Stimulated activated naive CD8-positive, alpha-beta T cell treated with anti-CD3 and anti-CD28 coated beads, Interleukin-15, amount 100 ng/mL, for 72 hours (primary cell): ENCODE measurements around the gene SGSH.
A peak's percentile ranks its signal among the peaks of the same experiment; 100 is the strongest.

Experiments
- ATAC-seq: fragments of 150-1000 bp; cut with Tn5 transposase; 2 replicates; pipeline ENCODE4 v1.10.0; 2021; ENCODE audit warnings: mild to moderate bottlenecking, moderate library complexity
- DNase-seq, 2 donors: peaks; one replicate each; pipeline ENCODE4 v3.0.0; 2021 to 2022
- H3K27ac Mint-ChIP-seq, 2 donors: one replicate each; pipeline ENCODE4 v1.8.0; 2022; ENCODE audit warnings: mild to moderate bottlenecking in 2 of 2, mixed read lengths in 2 of 2, moderate library complexity in 2 of 2
- H3K27me3 Mint-ChIP-seq: one replicate; pipeline ENCODE4 v1.8.0; 2022; ENCODE audit warnings: mixed read lengths
- H3K4me1 Mint-ChIP-seq: one replicate; pipeline ENCODE4 v1.8.0; 2022; ENCODE audit warnings: mild to moderate bottlenecking, mixed read lengths
- H3K4me3 Mint-ChIP-seq, 2 donors: one replicate each; pipeline ENCODE4 v1.8.0; 2022; ENCODE audit warnings: mild to moderate bottlenecking in 2 of 2, mixed read lengths in 2 of 2, moderate library complexity in 1 of 2
- H3K9me3 Mint-ChIP-seq, 2 donors: one replicate each; pipeline ENCODE4 v1.8.0; 2022; ENCODE audit warnings: mixed read lengths in 2 of 2

SGSH gene

DNA sequence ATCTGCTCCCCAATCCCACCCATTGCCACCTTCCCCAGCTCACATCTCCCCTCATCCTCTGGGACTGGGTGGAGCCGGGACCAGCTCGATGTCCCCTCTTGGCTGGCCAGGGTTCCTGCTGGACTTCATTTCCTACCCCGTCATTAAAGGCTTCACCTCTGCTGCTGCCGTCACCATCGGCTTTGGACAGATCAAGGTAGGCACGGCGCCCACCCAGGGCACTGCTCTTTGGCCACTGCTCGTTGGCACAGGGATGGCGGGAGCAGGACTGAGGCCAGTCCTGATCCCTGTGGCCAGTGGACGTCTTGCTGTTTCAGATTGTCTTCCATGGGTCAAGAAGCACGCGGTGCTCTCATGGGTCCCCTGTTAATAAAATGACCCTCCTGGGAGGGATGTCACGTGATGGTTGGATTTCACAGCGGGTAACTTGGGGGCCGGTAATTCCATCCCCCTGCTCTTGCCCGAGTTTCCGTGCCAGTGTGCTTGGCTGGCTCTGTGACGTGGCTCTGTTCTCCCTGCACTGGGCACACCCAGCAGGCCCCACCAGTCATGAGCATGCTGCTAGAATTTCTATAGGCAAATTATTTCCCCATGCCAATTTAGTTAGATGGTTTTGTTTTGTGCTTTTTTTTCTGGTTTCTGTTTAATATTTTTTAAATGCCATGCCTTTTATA, 3.1 kb upstream of the SGSH start:
- H3K27me3 Mint-ChIP-seq, result no peaks in the 10 kb centered on the region
- ATAC-seq (no peak), DNase-seq (no peak)
- no peak overlapping the region for H3K27ac Mint-ChIP-seq
- H3K9me3 Mint-ChIP-seq, result no peaks in the 10 kb centered on the region
- no peak overlapping the region for H3K4me3 Mint-ChIP-seq
- peaks cover 36% of the 10 kb centered on the region for H3K4me1 Mint-ChIP-seq

DNA sequence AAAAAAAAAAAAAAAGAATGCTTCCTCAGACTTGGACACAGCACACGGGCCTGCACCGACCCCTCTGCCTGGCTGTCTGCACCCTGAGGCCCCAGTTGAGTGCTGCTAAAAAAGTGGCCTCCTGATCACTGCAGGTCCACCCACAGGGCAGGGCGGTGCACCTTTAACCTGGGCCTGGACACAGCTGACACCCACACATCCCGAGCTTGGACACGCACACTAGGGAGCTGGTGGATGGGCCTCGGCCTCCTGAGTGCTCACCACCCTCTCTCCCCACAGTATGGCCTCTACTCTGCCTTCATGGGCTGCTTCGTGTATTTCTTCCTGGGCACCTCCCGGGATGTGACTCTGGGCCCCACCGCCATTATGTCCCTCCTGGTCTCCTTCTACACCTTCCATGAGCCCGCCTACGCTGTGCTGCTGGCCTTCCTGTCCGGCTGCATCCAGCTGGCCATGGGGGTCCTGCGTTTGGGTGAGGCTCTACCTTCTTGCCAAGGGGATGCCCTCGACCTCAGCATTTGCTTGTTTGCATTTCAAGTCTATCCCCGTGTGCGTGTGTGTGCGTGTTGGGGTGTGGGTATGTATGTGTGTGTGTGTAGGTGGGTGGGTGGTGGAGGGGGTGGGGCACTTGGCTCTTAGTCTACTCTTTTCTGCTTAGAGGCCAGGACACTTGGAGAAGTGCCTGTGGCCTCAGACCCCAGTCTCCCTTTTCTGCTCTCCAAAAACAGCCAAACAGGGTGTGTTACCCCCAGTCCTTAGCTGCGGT, 2.4 kb upstream of the SGSH start:
- ATAC-seq (no peak), DNase-seq (no peak)
- Mint-ChIP-seq H3K4me1 (peaks cover 39% of the 10 kb centered on the region), H3K27ac (peak overlapping the region in 1 of 2 donors; percentile 79), H3K4me3 (peak overlapping the region in 1 of 2 donors; percentile 14), H3K27me3 (no peaks in the 10 kb centered on the region), H3K9me3 (no peaks in the 10 kb centered on the region)

DNA sequence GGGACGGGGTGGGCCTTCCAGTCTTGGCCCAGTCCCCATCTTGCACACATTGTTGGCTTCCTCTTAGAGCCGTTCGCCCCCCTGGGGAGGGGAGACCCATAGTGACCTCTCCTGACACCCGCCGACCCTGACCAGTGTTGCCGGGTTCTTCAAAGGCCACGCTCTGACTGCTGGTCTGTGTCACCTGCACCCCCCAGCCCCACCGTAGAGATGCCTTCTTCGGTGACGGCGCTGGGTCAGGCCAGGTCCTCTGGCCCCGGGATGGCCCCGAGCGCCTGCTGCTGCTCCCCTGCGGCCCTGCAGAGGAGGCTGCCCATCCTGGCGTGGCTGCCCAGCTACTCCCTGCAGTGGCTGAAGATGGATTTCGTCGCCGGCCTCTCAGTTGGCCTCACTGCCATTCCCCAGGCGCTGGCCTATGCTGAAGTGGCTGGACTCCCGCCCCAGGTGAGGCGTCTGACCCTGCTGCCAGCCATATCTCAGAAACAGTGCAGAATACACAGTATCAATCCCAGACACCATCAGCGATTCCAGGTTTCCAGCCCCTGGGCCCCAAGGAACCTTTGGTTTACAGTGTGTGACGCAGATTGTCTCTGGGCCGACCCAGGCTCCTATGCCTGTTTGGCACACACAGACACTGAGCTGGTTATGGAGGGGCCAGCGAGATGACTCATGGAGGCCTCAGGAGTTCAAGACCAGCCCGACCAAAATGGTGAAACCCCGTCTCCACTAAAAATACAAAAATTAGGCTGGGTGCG, 1.4 kb upstream of the SGSH start:
- ATAC-seq (no peak), DNase-seq (no peak)
- Mint-ChIP-seq H3K27ac (peak overlapping the region in 1 of 2 donors; percentile 58), H3K27me3 (no peaks in the 10 kb centered on the region), H3K9me3 (no peaks in the 10 kb centered on the region), H3K4me1 (peaks cover 43% of the 10 kb centered on the region), H3K4me3 (peak overlapping the region; percentile 67 to 69)

DNA sequence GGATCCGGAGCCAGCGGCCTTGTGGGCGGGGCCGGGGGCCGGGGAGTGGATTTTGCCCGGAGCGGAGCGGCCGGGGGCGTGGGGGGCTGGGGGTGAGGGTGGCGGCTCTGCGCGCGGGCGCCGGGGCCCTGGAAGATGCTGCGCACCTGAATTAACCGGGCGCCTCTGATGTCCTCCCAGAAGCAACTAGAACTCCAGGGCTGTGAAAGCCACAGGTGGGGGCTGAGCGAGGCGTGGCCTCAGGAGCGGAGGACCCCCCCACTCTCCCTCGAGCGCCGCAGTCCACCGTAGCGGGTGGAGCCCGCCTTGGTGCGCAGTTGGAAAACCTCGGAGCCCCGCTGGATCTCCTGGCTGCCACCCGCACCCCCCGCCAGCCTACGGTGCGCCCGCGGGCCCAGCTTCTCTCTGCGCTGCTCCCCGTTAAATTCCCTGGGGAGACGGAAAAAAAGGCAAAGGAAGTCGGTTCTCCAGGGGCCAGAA, 643 bp upstream of the SGSH start:
- ATAC-seq, result no peak
- Mint-ChIP-seq H3K4me1 (peaks cover 43% of the 10 kb centered on the region), H3K27ac (no peak overlapping the region)

DNA sequence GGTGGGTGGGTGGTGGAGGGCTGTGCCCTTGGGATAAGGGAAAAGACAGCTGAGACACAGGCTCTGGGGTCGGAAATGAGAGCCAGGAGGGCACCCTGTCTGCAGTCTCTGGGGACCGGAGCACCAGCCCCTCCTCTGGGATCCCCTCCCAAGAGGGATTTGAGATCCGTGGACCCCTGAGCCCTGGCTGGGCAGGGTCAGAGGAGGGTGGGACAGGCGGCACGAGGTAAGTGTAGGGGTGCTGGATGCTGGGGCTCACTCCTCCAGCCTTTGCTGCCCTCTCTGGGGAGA, 425 bp downstream of the SGSH start:
- DNase-seq (no peak), ATAC-seq (peak; percentile 54)
- H3K4me3 Mint-ChIP-seq, result peak overlapping the region; percentile 96
- H3K27ac Mint-ChIP-seq, result peak overlapping the region; percentile 97
- H3K27me3 Mint-ChIP-seq, result no peaks in the 10 kb centered on the region
- no peaks in the 10 kb centered on the region for H3K9me3 Mint-ChIP-seq
- H3K4me1 Mint-ChIP-seq, result peaks cover 43% of the 10 kb centered on the region

More for the DNA sequence above, 643 bp upstream of the SGSH start:
- Mint-ChIP-seq H3K9me3 (no peaks in the 10 kb centered on the region), H3K27me3 (no peaks in the 10 kb centered on the region), H3K4me3 (peak overlapping the region; percentile 67 to 69)
- peak in 1 of 2 donors; percentile 13 for DNase-seq

DNA sequence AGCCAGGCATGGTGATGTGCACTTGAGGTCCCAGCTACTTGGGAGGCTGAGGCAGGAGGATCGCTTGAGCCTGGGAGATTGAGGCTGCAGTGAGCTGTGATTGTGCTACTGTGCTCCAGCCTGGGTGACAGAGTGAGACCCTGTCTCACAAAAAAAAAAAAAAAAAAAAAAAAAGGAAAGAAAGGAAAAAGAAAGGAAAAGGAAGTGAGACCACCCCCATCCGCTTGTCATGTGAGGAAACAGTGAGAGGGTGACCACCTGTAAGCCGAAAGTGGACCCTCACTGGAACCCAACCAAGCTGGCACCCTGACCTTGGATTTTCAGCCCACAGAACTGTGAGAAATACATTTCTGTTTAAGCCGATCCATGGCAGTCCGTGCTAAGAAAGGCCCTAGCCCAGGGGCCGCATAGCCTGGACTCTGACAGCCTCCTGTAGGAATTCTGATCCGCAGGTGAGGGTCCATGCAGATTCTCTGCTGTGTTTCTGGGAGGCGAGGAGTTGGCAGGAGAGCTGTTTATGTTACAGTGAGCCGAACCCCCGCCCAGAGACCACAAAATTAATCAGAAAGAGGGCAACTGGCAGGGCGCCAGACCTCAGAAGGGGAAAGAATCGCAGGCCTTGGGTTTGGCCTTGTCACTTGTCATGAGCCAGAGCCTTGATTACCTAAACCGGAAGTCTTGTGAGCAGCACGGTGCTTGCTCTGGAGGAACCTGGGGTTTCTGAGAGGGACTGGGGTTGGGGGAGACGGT, 945 bp downstream of the SGSH start:
- Mint-ChIP-seq H3K27me3 (no peaks in the 10 kb centered on the region), H3K27ac (peak overlapping the region; percentile 97), H3K4me3 (peak overlapping the region; percentile 96), H3K9me3 (no peaks in the 10 kb centered on the region), H3K4me1 (peaks cover 41% of the 10 kb centered on the region)
- peak; percentile 93 for ATAC-seq
- DNase-seq, result peak; percentile 91 to 95

DNA sequence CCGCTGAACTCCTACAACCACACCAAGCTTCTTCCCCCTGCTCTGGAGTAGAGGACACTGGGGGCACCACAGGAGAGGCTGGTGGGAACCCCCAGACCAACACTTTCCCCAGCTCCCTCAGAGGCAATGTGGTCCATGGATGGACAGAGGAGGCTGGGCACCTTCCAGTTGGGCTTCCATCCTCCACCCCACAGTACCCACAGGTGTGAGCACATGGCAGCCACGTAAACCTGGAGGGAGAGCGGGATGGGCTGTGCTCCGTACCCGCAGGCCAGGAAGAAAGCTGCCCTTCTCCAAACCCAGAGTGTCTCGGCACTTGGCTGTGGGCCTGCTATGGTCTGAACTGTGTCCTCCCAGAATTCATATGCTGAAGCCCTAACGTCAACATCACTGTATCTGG, 1.7 kb downstream of the SGSH start:
- no peak for ATAC-seq
- H3K4me3 Mint-ChIP-seq, result peak overlapping the region; percentile 96
- no peaks in the 10 kb centered on the region for H3K9me3 Mint-ChIP-seq
- H3K27ac Mint-ChIP-seq, result no peak overlapping the region
- peaks cover 39% of the 10 kb centered on the region for H3K4me1 Mint-ChIP-seq
- no peak for DNase-seq
- no peaks in the 10 kb centered on the region for H3K27me3 Mint-ChIP-seq

DNA sequence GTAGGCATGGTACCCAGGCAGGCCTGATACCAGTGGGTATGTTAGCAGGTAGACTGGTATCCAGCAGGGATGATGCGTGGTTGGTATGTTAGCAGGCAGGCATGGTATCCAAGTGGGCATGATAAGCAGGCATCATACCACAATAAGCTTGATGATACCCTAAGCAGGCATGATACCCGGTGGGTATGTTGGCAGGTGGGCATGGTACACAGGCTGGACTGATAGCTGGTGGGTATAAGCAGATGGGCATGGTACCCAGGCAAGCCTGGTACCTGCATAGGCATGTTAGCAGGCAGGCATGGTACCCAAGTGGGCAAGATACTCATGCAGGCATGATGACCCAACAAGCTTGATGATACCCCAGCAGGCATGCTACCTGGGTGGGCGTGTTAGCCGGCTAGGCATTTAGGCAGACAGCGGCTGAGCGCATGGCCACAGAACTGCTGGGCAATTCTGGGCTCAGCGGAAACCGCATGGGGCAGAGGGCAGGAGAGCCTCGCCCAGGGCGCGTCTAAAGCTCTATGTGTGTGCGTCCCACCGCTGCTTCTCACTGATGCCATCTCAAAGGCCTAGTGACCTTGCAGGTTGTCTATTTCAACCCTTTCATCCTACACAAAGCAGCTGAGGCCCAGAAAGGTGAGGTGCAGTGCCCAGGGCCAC, 2.3 kb downstream of the SGSH start:
- H3K4me3 Mint-ChIP-seq, result no peak overlapping the region
- H3K9me3 Mint-ChIP-seq, result no peaks in the 10 kb centered on the region
- DNase-seq (no peak), ATAC-seq (no peak)
- no peaks in the 10 kb centered on the region for H3K27me3 Mint-ChIP-seq
- no peak overlapping the region for H3K27ac Mint-ChIP-seq
- H3K4me1 Mint-ChIP-seq, result peaks cover 37% of the 10 kb centered on the region

DNA sequence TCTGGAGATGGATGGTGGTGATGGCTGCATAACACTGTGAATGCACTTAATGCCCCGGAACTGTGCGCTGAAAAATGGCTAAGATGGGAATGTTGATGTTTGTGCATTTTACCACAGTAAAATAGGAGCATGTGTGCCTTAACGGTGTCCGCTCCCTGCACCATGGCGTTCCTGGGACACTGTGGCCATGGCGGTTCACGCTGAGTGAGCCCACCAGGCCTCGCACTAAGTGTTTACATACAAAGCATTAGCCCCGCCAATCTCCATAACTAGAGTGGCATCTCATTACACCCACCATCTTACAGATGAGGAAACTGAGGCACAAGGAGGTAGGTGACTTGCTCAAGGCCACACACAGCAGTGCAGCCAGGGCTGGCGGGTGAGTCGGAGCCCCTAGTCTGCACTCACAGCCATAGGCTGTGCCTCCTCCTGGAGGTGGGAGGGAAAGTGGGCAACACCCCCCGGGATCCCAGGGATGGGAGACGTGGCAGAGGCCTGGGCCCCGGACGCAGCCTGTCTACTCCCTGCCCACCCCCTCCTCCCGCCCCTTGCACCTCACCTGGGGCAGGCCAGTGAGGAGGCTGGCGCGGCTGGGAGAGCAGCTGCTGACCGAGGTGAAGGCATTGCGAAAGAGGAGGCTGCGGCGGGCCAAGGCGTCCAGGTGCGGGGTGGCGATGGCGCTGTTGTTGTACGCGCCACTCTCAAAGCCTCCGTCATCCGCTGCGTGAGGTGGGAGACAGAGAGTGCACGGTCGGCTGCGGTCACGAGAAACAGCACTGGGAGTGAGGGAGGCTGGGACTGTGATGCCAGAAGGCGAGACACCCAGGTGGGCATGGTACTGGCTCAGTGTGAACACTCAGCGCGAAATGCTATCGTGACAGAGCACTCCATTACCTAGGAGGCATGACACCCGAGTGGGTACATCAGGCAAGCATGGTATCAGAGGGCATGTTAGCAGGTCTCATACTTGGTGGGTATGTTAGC, 3.4 kb downstream of the SGSH start:
- no peak overlapping the region for H3K4me3 Mint-ChIP-seq
- no peak overlapping the region for H3K27ac Mint-ChIP-seq
- H3K4me1 Mint-ChIP-seq, result peaks cover 36% of the 10 kb centered on the region
- no peak for ATAC-seq
- no peak for DNase-seq
- no peaks in the 10 kb centered on the region for H3K9me3 Mint-ChIP-seq
- H3K27me3 Mint-ChIP-seq, result no peaks in the 10 kb centered on the region

DNA sequence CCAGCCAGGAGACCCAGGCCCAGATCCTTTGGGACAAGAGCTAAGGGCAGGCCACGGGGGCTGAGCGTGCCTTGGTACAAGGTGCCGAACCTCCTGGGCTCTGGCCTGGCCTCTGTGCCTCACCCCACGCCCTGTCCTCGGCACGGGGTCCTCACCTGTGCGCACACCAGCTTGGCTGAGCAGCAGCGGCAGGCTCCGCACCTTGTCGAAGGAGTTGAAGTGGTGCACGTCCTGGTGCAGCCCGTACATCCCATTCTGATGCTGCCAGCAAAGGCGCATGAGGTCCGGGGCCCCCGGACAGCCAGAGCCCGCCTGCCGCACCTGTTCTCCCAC, 5.3 kb downstream of the SGSH start:
- peaks cover 29% of the 10 kb centered on the region for H3K4me1 Mint-ChIP-seq

DNA sequence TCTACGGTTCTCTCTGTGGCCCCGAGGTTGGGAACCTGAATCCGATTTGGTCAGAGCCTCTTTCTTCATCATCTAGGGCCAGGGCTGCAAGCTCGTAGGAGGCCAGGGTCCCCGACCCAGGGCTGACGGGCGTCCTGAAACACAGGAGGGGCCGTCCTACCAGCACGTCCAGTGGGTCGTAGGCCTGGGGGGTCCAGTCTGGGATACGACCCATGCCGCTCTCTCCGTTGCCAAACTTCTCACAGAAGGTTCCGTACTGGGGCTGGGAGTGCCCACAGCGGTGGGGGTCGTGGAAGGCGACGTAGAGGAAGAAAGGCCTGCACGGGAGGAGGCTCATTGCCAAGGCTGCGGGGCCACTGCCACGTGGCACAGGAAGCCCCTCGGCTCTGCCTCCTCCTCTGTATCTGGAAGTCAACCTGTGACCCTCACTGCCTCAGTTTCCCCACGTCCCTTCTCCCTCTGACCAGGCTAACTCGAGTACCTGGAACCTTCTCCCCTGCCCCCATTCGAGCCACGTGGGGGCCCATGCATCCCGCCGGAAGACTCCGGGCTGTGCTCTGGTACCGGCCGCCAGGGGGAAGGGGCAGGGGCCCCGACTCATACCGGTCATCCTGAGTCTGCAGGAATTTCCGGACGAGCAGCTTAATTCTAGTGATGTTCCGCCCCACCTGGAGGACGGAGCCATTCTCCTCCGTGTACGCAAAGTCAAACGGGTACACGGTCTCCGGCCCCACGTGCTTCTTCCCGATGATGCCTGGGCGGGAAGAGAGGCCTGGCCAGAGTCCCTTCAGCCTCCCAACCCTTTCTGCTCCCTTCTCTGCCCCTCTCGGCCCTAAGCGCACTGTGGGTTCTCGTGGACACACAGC, 5.9 kb downstream of the SGSH start:
- Mint-ChIP-seq H3K27ac (no peak overlapping the region), H3K4me3 (no peak overlapping the region), H3K4me1 (peaks cover 23% of the 10 kb centered on the region), H3K9me3 (no peaks in the 10 kb centered on the region), H3K27me3 (no peaks in the 10 kb centered on the region)
- DNase-seq, result no peak
- peak; percentile 12 for ATAC-seq

More for the DNA sequence above, 5.3 kb downstream of the SGSH start:
- Mint-ChIP-seq H3K4me3 (no peak overlapping the region), H3K27me3 (no peaks in the 10 kb centered on the region), H3K27ac (no peak overlapping the region), H3K9me3 (no peaks in the 10 kb centered on the region)
- DNase-seq (no peak), ATAC-seq (no peak)

DNA sequence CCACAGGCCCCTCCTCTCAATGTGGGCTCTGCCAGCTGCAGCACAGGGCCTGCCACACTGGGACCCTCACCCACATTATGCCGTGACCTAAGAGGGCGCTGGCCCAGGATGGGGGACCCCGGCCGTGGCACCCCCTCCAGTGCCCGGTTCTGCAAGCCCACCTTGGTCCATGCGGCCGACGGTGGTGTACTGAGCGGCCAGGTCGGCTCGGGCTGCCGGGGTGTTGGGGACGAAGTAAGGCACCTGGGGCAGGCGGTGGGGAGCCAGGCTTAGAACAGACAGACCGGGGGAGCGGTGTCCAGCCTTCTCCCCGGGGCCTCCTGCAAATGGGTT, 6.5 kb downstream of the SGSH start:
- DNase-seq, result no peak
- no peak overlapping the region for H3K4me3 Mint-ChIP-seq
- H3K27ac Mint-ChIP-seq, result no peak overlapping the region
- ATAC-seq, result peak; percentile 16
- peaks cover 17% of the 10 kb centered on the region for H3K4me1 Mint-ChIP-seq
- H3K9me3 Mint-ChIP-seq, result no peaks in the 10 kb centered on the region
- no peaks in the 10 kb centered on the region for H3K27me3 Mint-ChIP-seq

DNA sequence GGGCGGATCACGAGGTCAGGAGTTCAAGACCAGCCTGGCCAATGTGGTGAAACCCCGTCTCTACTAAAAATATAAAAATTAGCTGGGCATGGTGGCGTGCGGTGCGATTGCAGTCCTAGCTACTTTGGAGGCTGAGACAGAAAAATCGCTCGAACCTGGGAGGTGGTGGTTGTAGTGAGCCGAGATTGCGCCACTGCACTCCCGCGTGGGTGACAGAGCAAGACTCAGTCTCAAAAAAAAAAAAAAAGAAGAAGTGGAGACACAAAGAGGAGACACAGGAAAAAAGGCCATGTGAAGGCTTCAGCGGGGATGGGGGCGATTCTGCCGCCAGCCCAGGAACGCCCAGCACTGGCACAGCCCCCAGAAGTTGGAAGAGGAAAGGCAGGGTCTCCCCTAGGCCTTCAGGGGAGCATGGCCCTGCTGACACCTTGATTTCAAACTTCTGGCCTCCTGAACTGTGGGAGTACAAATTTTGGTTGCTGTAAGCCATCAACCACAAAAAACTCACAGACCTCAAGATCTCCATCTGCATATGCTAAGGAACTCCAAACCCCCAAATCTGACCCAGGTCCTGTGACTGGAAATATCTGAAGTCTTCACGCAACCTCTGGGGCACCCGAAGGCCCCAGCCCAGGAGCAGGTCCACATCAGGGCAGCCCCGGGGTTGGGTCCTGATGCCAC, 7.0 kb downstream of the SGSH start:
- DNase-seq (no peak), ATAC-seq (no peak)
- Mint-ChIP-seq H3K4me3 (no peak overlapping the region), H3K27ac (peak overlapping the region in 1 of 2 donors; percentile 33), H3K4me1 (peaks cover 13% of the 10 kb centered on the region), H3K9me3 (no peaks in the 10 kb centered on the region), H3K27me3 (no peaks in the 10 kb centered on the region)
